Stimulated activated CD4-positive, alpha-beta T cell treated with anti-CD3 and anti-CD28 coated beads, TNF-alpha, amount 100 ng/mL, for 4 hours (primary cell): ENCODE data around the gene CLIP4.
"Not testable (repeated sequence)": the region's sequence is repeated elsewhere in the genome, so short reads cannot be mapped to it uniquely, and the experiment has no call there.

Experiments
- DNase-seq, 3 experiments: peaks; one replicate each; pipeline ENCODE4 v3.0.0-alpha.2; 2020; ENCODE audit warnings: low read depth in 3 of 3

Gene CLIP4

GRCh38 chr2:29114946-29115609 lies at the start of gene CLIP4:
Gene CLIP4 (plus strand): TSS chr2:29115415. CDS start chr2:29121389, 5,974 bp downstream.
- peak; percentile 59 to 77 (median 71) for DNase-seq

GRCh38 chr2:29066271-29066860 lies 48.8 kb upstream of the CLIP4 start:
- no peak for DNase-seq

GRCh38 chr2:29066997-29067605 lies 48.1 kb upstream of the CLIP4 start:
- no peak for DNase-seq

- no peak for DNase-seq
These were observed 46.7 kb upstream of the CLIP4 start for GRCh38 chr2:29068513-29068912.

- no peak for DNase-seq
These were observed 44.7 kb upstream of the CLIP4 start for GRCh38 chr2:29070526-29070925.

GRCh38 chr2:29071032-29071975 lies 43.9 kb upstream of the CLIP4 start:
- DNase-seq: no peak

GRCh38 chr2:29072251-29072650 lies 43.0 kb upstream of the CLIP4 start:
- no peak for DNase-seq

GRCh38 chr2:29072971-29073725 lies 42.1 kb upstream of the CLIP4 start:
- no peak for DNase-seq

- no peak for DNase-seq
These were observed 41.3 kb upstream of the CLIP4 start for GRCh38 chr2:29073933-29074332.

GRCh38 chr2:29074411-29074810 lies 40.8 kb upstream of the CLIP4 start, which contains the start of gene PCARE:
Gene PCARE (minus strand): TSS chr2:29074523. CDS start chr2:29074261, 262 bp downstream.
- DNase-seq: no peak

- no peak for DNase-seq
These were observed 39.1 kb upstream of the CLIP4 start for GRCh38 chr2:29075894-29076705.

GRCh38 chr2:29079887-29080286 lies 35.3 kb upstream of the CLIP4 start:
- no peak for DNase-seq

GRCh38 chr2:29080886-29081743 lies 34.1 kb upstream of the CLIP4 start:
- no peak for DNase-seq

GRCh38 chr2:29082804-29083495 lies 32.3 kb upstream of the CLIP4 start:
- no peak for DNase-seq

- DNase-seq: no peak
These were observed 30.7 kb upstream of the CLIP4 start for GRCh38 chr2:29084554-29084953.

GRCh38 chr2:29090311-29090710 lies 24.9 kb upstream of the CLIP4 start:
- not testable (repeated sequence) for DNase-seq

- DNase-seq: no peak
These were observed 18.2 kb upstream of the CLIP4 start for GRCh38 chr2:29096969-29097368.

GRCh38 chr2:29097569-29097968 lies 17.6 kb upstream of the CLIP4 start:
- DNase-seq: no peak

GRCh38 chr2:29100564-29100963 lies 14.7 kb upstream of the CLIP4 start:
- DNase-seq: no peak
